KOPT-K1 (cell line): ENCODE data around the gene RXRB.

Source experiments
- H3K27ac ChIP-seq: fragments of 200-600 bp; sonication (generic); 2 replicates; pipeline ENCODE4 v1.5.1; 2016; ENCODE audit warnings: antibody characterized with exemption, mild to moderate bottlenecking, low read depth, low read length; ENCODE audit not compliant: poor library complexity, severe bottlenecking
- H3K36me3 ChIP-seq: fragments of 200-600 bp; sonication (generic); 2 replicates; pipeline ENCODE4 v1.5.1; 2017; ENCODE audit warnings: antibody characterized with exemption, mild to moderate bottlenecking, low read length, moderate library complexity; ENCODE audit not compliant: insufficient read depth
- H3K9me3 ChIP-seq: fragments of 200-600 bp; sonication (generic); 2 replicates; pipeline ENCODE4 v1.5.1; 2017; ENCODE audit warnings: antibody characterized with exemption, low read length, mild to moderate bottlenecking; ENCODE audit not compliant: insufficient read depth, poor library complexity, severe bottlenecking

RXRB gene

GRCh38 chr6:33216117-33216649 is 15.7 kb upstream of the RXRB start:
- H3K36me3 ChIP-seq = peaks cover 3% of the 10 kb centered on the region; the same call in 1 of the 2 replicates
- H3K27ac ChIP-seq = no peak overlapping the region
- H3K9me3 ChIP-seq = no peaks in the 10 kb centered on the region

- Histone ChIP-seq H3K36me3 (peaks cover 9% of the 10 kb centered on the region; the same call in 1 of the 2 replicates), H3K27ac (no peak overlapping the region), H3K9me3 (no peaks in the 10 kb centered on the region)
Observed at GRCh38 chr6:33215271-33216116, 15.0 kb upstream of the RXRB start.

- Histone ChIP-seq H3K27ac (no peak overlapping the region), H3K36me3 (peaks cover 21% of the 10 kb centered on the region), H3K9me3 (no peaks in the 10 kb centered on the region)
Observed at GRCh38 chr6:33213989-33214335, 13.5 kb upstream of the RXRB start.

- no peaks in the 10 kb centered on the region for H3K9me3 ChIP-seq
- peaks cover 21% of the 10 kb centered on the region for H3K36me3 ChIP-seq
- H3K27ac ChIP-seq = no peak overlapping the region
Observed at GRCh38 chr6:33213166-33213988, 12.9 kb upstream of the RXRB start.

GRCh38 chr6:33212857-33213165 is 12.3 kb upstream of the RXRB start:
- no peaks in the 10 kb centered on the region for H3K9me3 ChIP-seq
- peaks cover 21% of the 10 kb centered on the region for H3K36me3 ChIP-seq
- H3K27ac ChIP-seq = no peak overlapping the region

- Histone ChIP-seq H3K27ac (no peak overlapping the region), H3K36me3 (peaks cover 21% of the 10 kb centered on the region), H3K9me3 (no peaks in the 10 kb centered on the region)
Observed at GRCh38 chr6:33211666-33212422, 11.4 kb upstream of the RXRB start.

GRCh38 chr6:33211136-33211535 is 10.7 kb upstream of the RXRB start:
- peaks cover 21% of the 10 kb centered on the region for H3K36me3 ChIP-seq
- H3K9me3 ChIP-seq = no peaks in the 10 kb centered on the region
- no peak overlapping the region for H3K27ac ChIP-seq

GRCh38 chr6:33209856-33210255 is 9.4 kb upstream of the RXRB start:
- Histone ChIP-seq H3K36me3 (peaks cover 21% of the 10 kb centered on the region), H3K9me3 (no peaks in the 10 kb centered on the region), H3K27ac (no peak overlapping the region)

- H3K9me3 ChIP-seq = no peaks in the 10 kb centered on the region
- peaks cover 28% of the 10 kb centered on the region for H3K36me3 ChIP-seq
- peak within 1 kb of the TSS; percentile 79 for H3K27ac ChIP-seq
Observed at GRCh38 chr6:33208091-33208967, 7.9 kb upstream of the RXRB start, which contains the start of gene RING1. Gene RING1, plus strand, starts transcription at chr6:33208500. Its CDS starts 323 bp downstream, at chr6:33208823.

GRCh38 chr6:33207552-33208090 is 7.2 kb upstream of the RXRB start:
- H3K9me3 ChIP-seq = no peaks in the 10 kb centered on the region
- H3K27ac ChIP-seq = peak overlapping the region; percentile 79
- H3K36me3 ChIP-seq = peaks cover 35% of the 10 kb centered on the region

- Histone ChIP-seq H3K27ac (no peak overlapping the region), H3K36me3 (peaks cover 41% of the 10 kb centered on the region), H3K9me3 (no peaks in the 10 kb centered on the region)
Observed at GRCh38 chr6:33206864-33207551, 6.5 kb upstream of the RXRB start.

GRCh38 chr6:33206027-33206863 is 5.8 kb upstream of the RXRB start:
- Histone ChIP-seq H3K36me3 (peaks cover 42% of the 10 kb centered on the region), H3K27ac (no peak overlapping the region), H3K9me3 (no peaks in the 10 kb centered on the region)
